GM23338 (cell line): ENCODE data around the gene ZNF546. TPM values are rescaled to one million over a fixed set of nuclear protein-coding genes. Genes with fewer than 3 reads are reported as not detected.

Experiments
- ATAC-seq: fragments of 200-7000 bp; cut with Tn5 transposase; 3 replicates; pipeline ENCODE4 v1.9.1; 2020
- DNase-seq: peaks from one replicate; pipeline ENCODE4 v3.0.0-alpha.2; 2015; ENCODE audit warnings: low spot score
- H2AFZ ChIP-seq: fragments of 200-600 bp; sonication (generic); 2 replicates; pipeline ENCODE4 v1.8.0; 2016; ENCODE audit warnings: antibody characterized with exemption, mild to moderate bottlenecking, moderate library complexity
- H3F3A ChIP-seq: fragments of 200-600 bp; sonication (generic); replicated peaks from 2 replicates; pipeline ENCODE4 v1.8.0; 2017; ENCODE audit warnings: antibody characterized with exemption, mixed run types, low read depth
- H3K27ac ChIP-seq: fragments of 200-600 bp; sonication (generic); 2 replicates; pipeline ENCODE4 v1.6.1; 2016; ENCODE audit warnings: low read depth
- H3K27me3 ChIP-seq: fragments of 200-600 bp; sonication (generic); 2 replicates; pipeline ENCODE4 v1.8.0; 2016; ENCODE audit warnings: mild to moderate bottlenecking, mixed run types, moderate library complexity; ENCODE audit not compliant: insufficient read depth
- H3K36me3 ChIP-seq: fragments of 200-600 bp; sonication (generic); 2 replicates; pipeline ENCODE4 v1.8.0; 2016; ENCODE audit warnings: mild to moderate bottlenecking; ENCODE audit not compliant: insufficient read depth
- H3K4me1 ChIP-seq: fragments of 200-600 bp; sonication (generic); 2 replicates; pipeline ENCODE4 v1.8.0; 2016; ENCODE audit warnings: mild to moderate bottlenecking, moderate library complexity; ENCODE audit not compliant: insufficient read depth
- H3K4me2 ChIP-seq: fragments of 200-600 bp; sonication (generic); 2 replicates; pipeline ENCODE4 v1.7.1; 2017; ENCODE audit warnings: mixed run types
- H3K4me3 ChIP-seq: fragments of 200-600 bp; sonication (generic); 2 replicates; pipeline ENCODE4 v1.6.1; 2016; ENCODE audit warnings: mixed run types
- H3K79me2 ChIP-seq: fragments of 200-600 bp; sonication (generic); replicated peaks from 2 replicates; pipeline ENCODE4 v1.8.0; 2017; ENCODE audit warnings: mild to moderate bottlenecking; ENCODE audit not compliant: insufficient read depth
- H3K9me2 ChIP-seq: fragments of 200-600 bp; sonication (generic); 2 replicates; pipeline ENCODE4 v1.8.0; 2017; ENCODE audit not compliant: insufficient read depth
- H4K20me1 ChIP-seq: fragments of 200-600 bp; sonication (generic); replicated peaks from 2 replicates; pipeline ENCODE4 v1.8.0; 2017; ENCODE audit warnings: mild to moderate bottlenecking; ENCODE audit not compliant: insufficient read depth
- H3K27ac Mint-ChIP-seq: 2 replicates; pipeline ENCODE4 v1.8.0; 2020; ENCODE audit warnings: inconsistent platforms, mild to moderate bottlenecking, moderate library complexity, mixed read lengths
- H3K27me3 Mint-ChIP-seq: 3 replicates; pipeline ENCODE4 v1.8.0; 2022; ENCODE audit warnings: low read depth, mild to moderate bottlenecking, moderate library complexity, mixed read lengths, inconsistent platforms; ENCODE audit not compliant: insufficient read depth, poor library complexity
- H3K36me3 Mint-ChIP-seq: 3 replicates; pipeline ENCODE4 v1.8.0; 2021; ENCODE audit warnings: low read depth, mild to moderate bottlenecking, inconsistent platforms, moderate library complexity, mixed read lengths
- H3K4me1 Mint-ChIP-seq: 3 replicates; pipeline ENCODE4 v1.8.0; 2020; ENCODE audit warnings: mild to moderate bottlenecking, inconsistent platforms, mixed read lengths
- H3K4me3 Mint-ChIP-seq: 3 replicates; pipeline ENCODE4 v1.8.0; 2021; ENCODE audit warnings: moderate library complexity, mild to moderate bottlenecking, inconsistent platforms, mixed read lengths
- H3K9me3 Mint-ChIP-seq: 3 replicates; pipeline ENCODE4 v1.8.0; 2020; ENCODE audit warnings: moderate library complexity, mild to moderate bottlenecking, inconsistent platforms, mixed read lengths
- CREB1 ChIP-seq: fragments of 250-450 bp; sonication (Bioruptor Pico); IDR thresholded peaks from 2 replicates; pipeline ENCODE4 v1.5.0; 2020; ENCODE audit warnings: low read depth, mild to moderate bottlenecking, moderate library complexity
- CTCF ChIP-seq, 2 experiments: fragments of 200-600 bp in 1 of 2; sonication (generic) in 1 of 2; conservative IDR thresholded peaks; 2 replicates each; pipeline versions ENCODE4 v1.5.1 to v1.6.1; 2016 to 2017; ENCODE audit warnings: antibody characterized with exemption in 2 of 2, low read depth in 2 of 2, mild to moderate bottlenecking in 2 of 2, moderate library complexity in 1 of 2
- ETS1 ChIP-seq: IDR thresholded peaks from 2 replicates; pipeline ENCODE4 v1.6.1; 2016; ENCODE audit warnings: antibody characterized with exemption
- EZH2 ChIP-seq: fragments of 200-600 bp; sonication (generic); IDR thresholded peaks from one replicate; pipeline ENCODE4 v1.8.0; 2017; ENCODE audit warnings: antibody characterized with exemption, mild to moderate bottlenecking, low read depth; ENCODE audit not compliant: unreplicated experiment
- EZH2phosphoT487 ChIP-seq: fragments of 200-600 bp; sonication (generic); IDR thresholded peaks from one replicate; pipeline ENCODE4 v1.8.1; 2018; ENCODE audit warnings: antibody characterized with exemption; ENCODE audit not compliant: unreplicated experiment
- JUNB ChIP-seq: IDR thresholded peaks from one replicate; pipeline ENCODE4 v1.6.1; 2016; ENCODE audit warnings: antibody characterized with exemption; ENCODE audit not compliant: unreplicated experiment
- NANOG ChIP-seq: IDR thresholded peaks from 2 replicates; pipeline ENCODE4 v1.6.1; 2016; ENCODE audit warnings: antibody characterized with exemption, borderline replicate concordance
- POLR2AphosphoS5 ChIP-seq: IDR thresholded peaks from 2 replicates; pipeline ENCODE4 v1.6.1; 2016; ENCODE audit warnings: antibody characterized with exemption, low read depth
- REST ChIP-seq: IDR thresholded peaks from one replicate; pipeline ENCODE4 v1.6.1; 2018; ENCODE audit warnings: antibody characterized with exemption; ENCODE audit not compliant: unreplicated experiment
- STAT1 ChIP-seq: IDR thresholded peaks from one replicate; pipeline ENCODE4 v1.6.1; 2016; ENCODE audit warnings: antibody characterized with exemption; ENCODE audit not compliant: unreplicated experiment
- ZNF114 ChIP-seq: fragments of 250-450 bp; sonication (Bioruptor Pico); IDR thresholded peaks from 2 replicates; pipeline ENCODE4 v1.5.0; 2020; ENCODE audit warnings: mild to moderate bottlenecking, moderate library complexity
- ZNF331 ChIP-seq: fragments of 250-450 bp; sonication (Bioruptor Pico); IDR thresholded peaks from 2 replicates; pipeline ENCODE4 v1.5.0; 2020; ENCODE audit warnings: low read depth, mild to moderate bottlenecking, moderate library complexity
- polyA plus RNA-seq: library from polyadenylated mRNA; unstranded; fragments of >200 nt; fragmentation: Nextera tagmentation; extraction: Ambion mirVana; gene quantifications from 2 replicates; pipeline ENCODE4 v1.2.1, GENCODE V29; 2016
- total RNA-seq: library from RNA; depleted of rRNA; stranded (reverse); fragments of >200 nt; shearing (Covaris generic); gene quantifications from 2 replicates; pipeline ENCODE4 v1.2.3, GENCODE V29; 2014
- TF ChIP-seq, protein P1 (sequence below): fragments of 250-450 bp; sonication (Bioruptor Pico); IDR thresholded peaks from 2 replicates; pipeline ENCODE4 v1.5.0; 2020; ENCODE audit warnings: mild to moderate bottlenecking, moderate library complexity

The ZNF546 gene
- total and polyA plus RNA-seq, 2 experiments from 2014 or later: 0.38 to 0.95 TPM

- Mint-ChIP-seq H3K36me3 (peaks cover 14% of the 10 kb centered on the region), H3K4me3 (no peak overlapping the region), H3K4me1 (peaks cover 9% of the 10 kb centered on the region; the same call in 1 of the 3 replicates), H3K27me3 (peaks cover 2% of the 10 kb centered on the region), H3K9me3 (peaks cover 24% of the 10 kb centered on the region), H3K27ac (no peak overlapping the region)
- Histone ChIP-seq H3K4me1 (no peaks in the 10 kb centered on the region; the same call in 1 of the 2 replicates), H3F3A (no peaks in the 10 kb centered on the region; the same call in 1 of the 2 replicates), H3K27me3 (no peaks in the 10 kb centered on the region), H4K20me1 (no peaks in the 10 kb centered on the region), H2AFZ (no peak overlapping the region), H3K9me2 (no peaks in the 10 kb centered on the region), H3K79me2 (peaks cover 25% of the 10 kb centered on the region), H3K27ac (no peak overlapping the region), H3K4me3 (no peak overlapping the region), H3K36me3 (no peaks in the 10 kb centered on the region), H3K4me2 (no peak overlapping the region)
- TF ChIP-seq POLR2AphosphoS5: no peak
- TF ChIP-seq ETS1: no peak
- TF ChIP-seq EZH2phosphoT487: no peak
- no peak for TF ChIP-seq STAT1
- no peak for TF ChIP-seq REST
- no peak for TF ChIP-seq JUNB
- no peak for TF ChIP-seq CTCF (conservative IDR thresholded peaks at IDR 0.05; ENCODE audit: low read depth in 2 of 2)
- TF ChIP-seq, protein P1, sequence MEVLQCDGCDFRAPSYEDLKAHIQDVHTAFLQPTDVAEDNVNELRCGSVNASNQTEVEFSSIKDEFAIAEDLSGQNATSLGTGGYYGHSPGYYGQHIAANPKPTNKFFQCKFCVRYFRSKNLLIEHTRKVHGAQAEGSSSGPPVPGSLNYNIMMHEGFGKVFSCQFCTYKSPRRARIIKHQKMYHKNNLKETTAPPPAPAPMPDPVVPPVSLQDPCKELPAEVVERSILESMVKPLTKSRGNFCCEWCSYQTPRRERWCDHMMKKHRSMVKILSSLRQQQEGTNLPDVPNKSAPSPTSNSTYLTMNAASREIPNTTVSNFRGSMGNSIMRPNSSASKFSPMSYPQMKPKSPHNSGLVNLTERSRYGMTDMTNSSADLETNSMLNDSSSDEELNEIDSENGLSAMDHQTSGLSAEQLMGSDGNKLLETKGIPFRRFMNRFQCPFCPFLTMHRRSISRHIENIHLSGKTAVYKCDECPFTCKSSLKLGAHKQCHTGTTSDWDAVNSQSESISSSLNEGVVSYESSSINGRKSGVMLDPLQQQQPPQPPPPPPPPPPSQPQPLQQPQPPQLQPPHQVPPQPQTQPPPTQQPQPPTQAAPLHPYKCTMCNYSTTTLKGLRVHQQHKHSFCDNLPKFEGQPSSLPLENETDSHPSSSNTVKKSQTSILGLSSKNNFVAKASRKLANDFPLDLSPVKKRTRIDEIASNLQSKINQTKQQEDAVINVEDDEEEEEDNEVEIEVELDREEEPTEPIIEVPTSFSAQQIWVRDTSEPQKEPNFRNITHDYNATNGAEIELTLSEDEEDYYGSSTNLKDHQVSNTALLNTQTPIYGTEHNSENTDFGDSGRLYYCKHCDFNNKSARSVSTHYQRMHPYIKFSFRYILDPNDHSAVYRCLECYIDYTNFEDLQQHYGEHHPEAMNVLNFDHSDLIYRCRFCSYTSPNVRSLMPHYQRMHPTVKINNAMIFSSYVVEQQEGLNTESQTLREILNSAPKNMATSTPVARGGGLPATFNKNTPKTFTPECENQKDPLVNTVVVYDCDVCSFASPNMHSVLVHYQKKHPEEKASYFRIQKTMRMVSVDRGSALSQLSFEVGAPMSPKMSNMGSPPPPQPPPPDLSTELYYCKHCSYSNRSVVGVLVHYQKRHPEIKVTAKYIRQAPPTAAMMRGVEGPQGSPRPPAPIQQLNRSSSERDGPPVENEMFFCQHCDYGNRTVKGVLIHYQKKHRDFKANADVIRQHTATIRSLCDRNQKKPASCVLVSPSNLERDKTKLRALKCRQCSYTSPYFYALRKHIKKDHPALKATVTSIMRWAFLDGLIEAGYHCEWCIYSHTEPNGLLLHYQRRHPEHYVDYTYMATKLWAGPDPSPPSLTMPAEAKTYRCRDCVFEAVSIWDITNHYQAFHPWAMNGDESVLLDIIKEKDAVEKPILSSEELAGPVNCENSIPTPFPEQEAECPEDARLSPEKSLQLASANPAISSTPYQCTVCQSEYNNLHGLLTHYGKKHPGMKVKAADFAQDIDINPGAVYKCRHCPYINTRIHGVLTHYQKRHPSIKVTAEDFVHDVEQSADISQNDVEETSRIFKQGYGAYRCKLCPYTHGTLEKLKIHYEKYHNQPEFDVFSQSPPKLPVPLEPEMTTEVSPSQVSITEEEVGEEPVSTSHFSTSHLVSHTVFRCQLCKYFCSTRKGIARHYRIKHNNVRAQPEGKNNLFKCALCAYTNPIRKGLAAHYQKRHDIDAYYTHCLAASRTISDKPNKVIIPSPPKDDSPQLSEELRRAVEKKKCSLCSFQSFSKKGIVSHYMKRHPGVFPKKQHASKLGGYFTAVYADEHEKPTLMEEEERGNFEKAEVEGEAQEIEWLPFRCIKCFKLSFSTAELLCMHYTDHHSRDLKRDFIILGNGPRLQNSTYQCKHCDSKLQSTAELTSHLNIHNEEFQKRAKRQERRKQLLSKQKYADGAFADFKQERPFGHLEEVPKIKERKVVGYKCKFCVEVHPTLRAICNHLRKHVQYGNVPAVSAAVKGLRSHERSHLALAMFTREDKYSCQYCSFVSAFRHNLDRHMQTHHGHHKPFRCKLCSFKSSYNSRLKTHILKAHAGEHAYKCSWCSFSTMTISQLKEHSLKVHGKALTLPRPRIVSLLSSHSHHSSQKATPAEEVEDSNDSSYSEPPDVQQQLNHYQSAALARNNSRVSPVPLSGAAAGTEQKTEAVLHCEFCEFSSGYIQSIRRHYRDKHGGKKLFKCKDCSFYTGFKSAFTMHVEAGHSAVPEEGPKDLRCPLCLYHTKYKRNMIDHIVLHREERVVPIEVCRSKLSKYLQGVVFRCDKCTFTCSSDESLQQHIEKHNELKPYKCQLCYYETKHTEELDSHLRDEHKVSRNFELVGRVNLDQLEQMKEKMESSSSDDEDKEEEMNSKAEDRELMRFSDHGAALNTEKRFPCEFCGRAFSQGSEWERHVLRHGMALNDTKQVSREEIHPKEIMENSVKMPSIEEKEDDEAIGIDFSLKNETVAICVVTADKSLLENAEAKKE (CRISPR knock-in tag): no peak
- TF ChIP-seq CREB1 (CRISPR knock-in tag): no peak
- TF ChIP-seq ZNF331: no peak
- no peak for TF ChIP-seq NANOG
- TF ChIP-seq EZH2: no peak
- no peak for TF ChIP-seq ZNF114 (CRISPR knock-in tag)
- ATAC-seq (no peak), DNase-seq (no peak)
These were observed 1.6 kb downstream of the ZNF546 start for GRCh38 chr19:39998501-39998900.
